Panc1 (cell line): ENCODE data around the gene NXPH4. TPM values are rescaled to one million over a fixed set of nuclear protein-coding genes. Genes with fewer than 3 reads are reported as not detected.

Experiments used
- ATAC-seq: fragments of 200-7000 bp; cut with Tn5 transposase; 2 replicates; pipeline ENCODE4 v1.9.1; 2020; ENCODE audit warnings: mild to moderate bottlenecking, moderate library complexity
- BruUV-seq: library from RNA; stranded (reverse); fragments of 400-500 nt; replicated peaks from 2 replicates; lab custom pipeline; 2021; lab: Mats Ljungman, UMichigan
- CTCF ChIA-PET: fragments of 300-600 bp; sonication (Branson Sonifier 250); formaldehyde crosslinking; loops from one replicate; lab custom pipeline; 2022; ENCODE audit warnings: antibody characterized with exemption; lab: Charles Lee
- POLR2A ChIA-PET: fragments of 300-600 bp; sonication (Branson Sonifier 250); formaldehyde crosslinking; loops from one replicate; lab custom pipeline; 2022; ENCODE audit warnings: antibody characterized with exemption; lab: Charles Lee
- DNase-seq: peaks from one replicate; pipeline ENCODE4 v3.0.0-alpha.2; 2010; ENCODE audit warnings: low read depth, low spot score
- H3K27ac ChIP-seq: 2 replicates; pipeline ENCODE4 v1.5.1; 2011; ENCODE audit warnings: mild to moderate bottlenecking, low read length, inconsistent platforms
- H3K27me3 ChIP-seq: fragments of 200-500 bp; sonication (Bioruptor generic); 2 replicates; pipeline ENCODE4 v1.6.0; 2014; ENCODE audit warnings: low read length, inconsistent platforms; ENCODE audit not compliant: control insufficient read depth, insufficient read depth
- H3K36me3 ChIP-seq: fragments of 200-500 bp; sonication (Bioruptor generic); 2 replicates; pipeline ENCODE4 v1.5.1; 2014; ENCODE audit warnings: inconsistent platforms, mild to moderate bottlenecking, low read length, moderate library complexity; ENCODE audit not compliant: control insufficient read depth, insufficient read depth
- H3K4me1 ChIP-seq: 2 replicates; pipeline ENCODE4 v1.5.1; 2011; ENCODE audit warnings: inconsistent platforms, mild to moderate bottlenecking, low read length, moderate library complexity; ENCODE audit not compliant: control insufficient read depth, insufficient read depth
- H3K4me3 ChIP-seq, 2 experiments: 2 replicates each; pipeline ENCODE4 v1.5.1; 2011 to 2012; ENCODE audit warnings: low read depth in 2 of 2, low read length in 2 of 2, mild to moderate bottlenecking in 2 of 2, inconsistent platforms in 1 of 2, moderate library complexity in 1 of 2
- H3K9me3 ChIP-seq: fragments of 200-500 bp; sonication (Bioruptor generic); 2 replicates; pipeline ENCODE4 v1.5.1; 2014; ENCODE audit warnings: low read depth, mild to moderate bottlenecking, inconsistent platforms, low read length, moderate library complexity; ENCODE audit not compliant: control insufficient read depth, insufficient read depth
- POLR2AphosphoS5 ChIP-seq: IDR thresholded peaks from 2 replicates; pipeline ENCODE4 v1.6.1; 2012; ENCODE audit warnings: mild to moderate bottlenecking, low read depth, low read length, moderate library complexity
- SIN3A ChIP-seq: IDR thresholded peaks from 2 replicates; pipeline ENCODE4 v1.6.1; 2012; ENCODE audit warnings: low read depth, mild to moderate bottlenecking, low read length, moderate library complexity, borderline replicate concordance; ENCODE audit not compliant: insufficient read depth
- TCF7L2 ChIP-seq: IDR thresholded peaks from 2 replicates; pipeline ENCODE4 v1.6.1; 2011; ENCODE audit warnings: mild to moderate bottlenecking, low read depth, low read length, inconsistent platforms
- in situ Hi-C: cut with HindIII; loops from 2 replicates; pipeline ENCODE4 v1.10.0; 2016; ENCODE audit warnings: low sequenced_read_pairs, low pct_unique_long_range_greater_than_20kb
- intact Hi-C: fragments of 100-400 bp; cut with micrococcal nuclease; formaldehyde crosslinking; loops from one replicate; pipeline ENCODE4 v1.10.0; 2022; ENCODE audit not compliant: unreplicated experiment
- total RNA-seq: library from RNA; stranded (reverse); gene quantifications from one replicate; pipeline ENCODE4 v1.2.1, GENCODE V29; 2021; ENCODE audit not compliant: unreplicated experiment
- TF ChIP-seq, protein P1 (sequence below): fragments of 450-650 bp; IDR thresholded peaks from 2 replicates; pipeline ENCODE4 v1.5.1; 2017; ENCODE audit warnings: mild to moderate bottlenecking
- TF ChIP-seq, protein P2 (sequence below), 2 experiments: IDR thresholded peaks; 2 replicates each; pipeline ENCODE4 v1.6.1; 2011 to 2012; ENCODE audit warnings: low read depth in 2 of 2, control low read depth in 1 of 2, low read length in 1 of 2, mild to moderate bottlenecking in 1 of 2, moderate library complexity in 1 of 2; ENCODE audit not compliant: insufficient read depth in 1 of 2

NXPH4 gene
- total RNA-seq, 1 experiment from 2014 or later, result 2.1 TPM

DNA sequence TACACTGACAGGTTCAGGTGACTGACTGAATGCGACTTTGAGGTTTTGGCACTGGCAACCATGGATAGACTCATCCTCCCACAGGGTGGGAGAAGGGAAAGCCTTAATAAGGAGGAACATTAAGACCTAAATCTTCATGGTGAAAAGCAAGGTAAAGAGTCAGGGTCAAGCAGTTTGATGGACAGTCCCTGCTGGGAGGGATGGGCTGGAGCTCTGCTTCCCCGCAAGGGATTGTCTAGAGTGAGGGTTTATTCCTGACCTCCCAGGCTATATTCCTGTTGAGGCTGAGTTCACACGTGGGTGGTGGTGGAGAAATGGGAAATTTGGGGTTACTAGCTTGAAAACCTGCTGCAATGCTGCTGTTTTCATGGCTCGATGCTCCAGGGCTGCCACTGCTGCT, 43.8 kb downstream of the NXPH4 start:
- BruUV-seq, result no TSS peak
- POLR2A ChIA-PET, result interaction anchor here (0.6 kb wide), 1 partner anchor 192 kb away, joined by 3 read pairs; no protein-coding TSS in a partner anchor
- no peak for ATAC-seq
- intact Hi-C loops, result loop anchor here (5.0 kb wide), 1 partner anchor 192 kb away; no protein-coding TSS in a partner anchor
- no peak for TF ChIP-seq TCF7L2
- TF ChIP-seq, protein P1, sequence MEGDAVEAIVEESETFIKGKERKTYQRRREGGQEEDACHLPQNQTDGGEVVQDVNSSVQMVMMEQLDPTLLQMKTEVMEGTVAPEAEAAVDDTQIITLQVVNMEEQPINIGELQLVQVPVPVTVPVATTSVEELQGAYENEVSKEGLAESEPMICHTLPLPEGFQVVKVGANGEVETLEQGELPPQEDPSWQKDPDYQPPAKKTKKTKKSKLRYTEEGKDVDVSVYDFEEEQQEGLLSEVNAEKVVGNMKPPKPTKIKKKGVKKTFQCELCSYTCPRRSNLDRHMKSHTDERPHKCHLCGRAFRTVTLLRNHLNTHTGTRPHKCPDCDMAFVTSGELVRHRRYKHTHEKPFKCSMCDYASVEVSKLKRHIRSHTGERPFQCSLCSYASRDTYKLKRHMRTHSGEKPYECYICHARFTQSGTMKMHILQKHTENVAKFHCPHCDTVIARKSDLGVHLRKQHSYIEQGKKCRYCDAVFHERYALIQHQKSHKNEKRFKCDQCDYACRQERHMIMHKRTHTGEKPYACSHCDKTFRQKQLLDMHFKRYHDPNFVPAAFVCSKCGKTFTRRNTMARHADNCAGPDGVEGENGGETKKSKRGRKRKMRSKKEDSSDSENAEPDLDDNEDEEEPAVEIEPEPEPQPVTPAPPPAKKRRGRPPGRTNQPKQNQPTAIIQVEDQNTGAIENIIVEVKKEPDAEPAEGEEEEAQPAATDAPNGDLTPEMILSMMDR, result no peak
- TF ChIP-seq POLR2AphosphoS5, result no peak
- TF ChIP-seq, protein P2, sequence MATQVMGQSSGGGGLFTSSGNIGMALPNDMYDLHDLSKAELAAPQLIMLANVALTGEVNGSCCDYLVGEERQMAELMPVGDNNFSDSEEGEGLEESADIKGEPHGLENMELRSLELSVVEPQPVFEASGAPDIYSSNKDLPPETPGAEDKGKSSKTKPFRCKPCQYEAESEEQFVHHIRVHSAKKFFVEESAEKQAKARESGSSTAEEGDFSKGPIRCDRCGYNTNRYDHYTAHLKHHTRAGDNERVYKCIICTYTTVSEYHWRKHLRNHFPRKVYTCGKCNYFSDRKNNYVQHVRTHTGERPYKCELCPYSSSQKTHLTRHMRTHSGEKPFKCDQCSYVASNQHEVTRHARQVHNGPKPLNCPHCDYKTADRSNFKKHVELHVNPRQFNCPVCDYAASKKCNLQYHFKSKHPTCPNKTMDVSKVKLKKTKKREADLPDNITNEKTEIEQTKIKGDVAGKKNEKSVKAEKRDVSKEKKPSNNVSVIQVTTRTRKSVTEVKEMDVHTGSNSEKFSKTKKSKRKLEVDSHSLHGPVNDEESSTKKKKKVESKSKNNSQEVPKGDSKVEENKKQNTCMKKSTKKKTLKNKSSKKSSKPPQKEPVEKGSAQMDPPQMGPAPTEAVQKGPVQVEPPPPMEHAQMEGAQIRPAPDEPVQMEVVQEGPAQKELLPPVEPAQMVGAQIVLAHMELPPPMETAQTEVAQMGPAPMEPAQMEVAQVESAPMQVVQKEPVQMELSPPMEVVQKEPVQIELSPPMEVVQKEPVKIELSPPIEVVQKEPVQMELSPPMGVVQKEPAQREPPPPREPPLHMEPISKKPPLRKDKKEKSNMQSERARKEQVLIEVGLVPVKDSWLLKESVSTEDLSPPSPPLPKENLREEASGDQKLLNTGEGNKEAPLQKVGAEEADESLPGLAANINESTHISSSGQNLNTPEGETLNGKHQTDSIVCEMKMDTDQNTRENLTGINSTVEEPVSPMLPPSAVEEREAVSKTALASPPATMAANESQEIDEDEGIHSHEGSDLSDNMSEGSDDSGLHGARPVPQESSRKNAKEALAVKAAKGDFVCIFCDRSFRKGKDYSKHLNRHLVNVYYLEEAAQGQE (IDR thresholded peaks at IDR 0.05; ENCODE audit: insufficient read depth in 1 of 2, low read depth in 2 of 2, low read length in 1 of 2), result no peak
- no peak for TF ChIP-seq SIN3A
- in situ Hi-C loops, result no loop called here
- no peak overlapping the region for H3K27ac ChIP-seq
- no peak overlapping the region for H3K4me3 ChIP-seq
- H3K4me1 ChIP-seq, result no peaks in the 10 kb centered on the region
- CTCF ChIA-PET, result no interaction called here
- no peaks in the 10 kb centered on the region for H3K27me3 ChIP-seq
- H3K36me3 ChIP-seq, result no peaks in the 10 kb centered on the region
- H3K9me3 ChIP-seq, result no peaks in the 10 kb centered on the region
- DNase-seq, result no peak

DNA sequence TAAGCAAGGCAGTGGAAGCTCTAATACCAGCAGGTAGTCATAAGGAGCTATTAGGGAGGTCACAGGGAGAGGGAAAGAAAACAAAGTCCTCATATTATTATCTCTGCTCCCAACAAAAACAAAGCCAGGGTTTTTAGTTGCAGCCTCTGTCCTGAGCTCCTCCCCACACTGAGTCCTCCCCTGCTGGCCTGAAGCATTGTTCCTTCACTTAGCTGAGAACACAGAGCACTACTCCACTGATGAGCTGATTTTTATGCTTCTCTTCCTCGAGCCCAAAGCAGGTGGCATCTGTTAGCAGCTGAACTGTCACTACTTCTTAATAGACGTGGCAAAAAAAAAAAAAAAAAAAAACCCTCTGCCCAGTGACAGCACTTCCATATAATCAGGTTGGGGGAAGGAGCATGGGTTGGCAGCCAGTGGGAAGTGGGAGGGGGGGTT, 44.9 kb downstream of the NXPH4 start:
- no peaks in the 10 kb centered on the region for H3K9me3 ChIP-seq
- ChIA-PET CTCF (interaction anchor here (0.6 to 1.0 kb wide), 4 partner anchors 17 to 823 kb away, joined by 3 to 8 read pairs (median 4); no protein-coding TSS in a partner anchor), POLR2A (no interaction called here)
- H3K27ac ChIP-seq, result no peak overlapping the region
- ATAC-seq (no peak), DNase-seq (no peak)
- in situ Hi-C loops, result no loop called here
- H3K36me3 ChIP-seq, result no peaks in the 10 kb centered on the region
- no peaks in the 10 kb centered on the region for H3K4me1 ChIP-seq
- TF ChIP-seq, protein P1, result no peak
- TF ChIP-seq SIN3A (no peak), POLR2AphosphoS5 (no peak), TCF7L2 (no peak)
- TF ChIP-seq, protein P2 (IDR thresholded peaks at IDR 0.05; ENCODE audit: insufficient read depth in 1 of 2, low read depth in 2 of 2, low read length in 1 of 2), result no peak
- no TSS peak for BruUV-seq
- no peak overlapping the region for H3K4me3 ChIP-seq
- no peaks in the 10 kb centered on the region for H3K27me3 ChIP-seq
- intact Hi-C loops, result loop anchor here (5.0 kb wide), 1 partner anchor 191 kb away; no protein-coding TSS in a partner anchor
